ENCODE results near the gene STAG3.
"Not testable (repeated sequence)": the region's sequence is repeated elsewhere in the genome, so short reads cannot be mapped to it uniquely, and the experiment has no call there.

Gene STAG3

DNA sequence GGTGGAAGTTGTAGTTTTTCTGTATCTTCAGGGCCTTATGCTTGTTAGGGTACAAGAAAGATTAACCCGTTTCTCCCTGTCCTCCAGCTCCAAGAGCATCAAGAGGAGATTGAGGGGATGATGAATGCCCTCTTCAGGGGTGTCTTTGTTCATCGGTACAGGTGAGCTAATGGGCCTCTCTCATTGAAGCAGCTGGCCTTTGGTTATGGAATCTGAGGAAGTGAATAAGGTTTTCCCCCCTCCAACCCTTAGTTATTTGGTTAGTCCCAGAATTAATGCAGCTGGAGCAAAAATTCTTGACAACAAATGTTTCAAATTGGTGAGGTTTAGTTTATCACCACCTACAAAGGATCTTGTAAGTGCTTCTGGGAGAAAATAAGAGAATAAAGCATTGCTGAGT lies 17.5 kb downstream of the STAG3 start:
- H4K5ac ChIP-seq (ENCODE audit: low read length): no peak overlapping the region
- no peaks in the 10 kb centered on the region for H3K36me3 ChIP-seq (ENCODE audit: control insufficient read depth, insufficient read depth, low read length)
- H3K9ac ChIP-seq (ENCODE audit: low read length): no peak overlapping the region
- no peak overlapping the region for H2BK5ac ChIP-seq (ENCODE audit: low read length)
- no peak overlapping the region for H2AK5ac ChIP-seq (ENCODE audit: low read length)
- H3K56ac ChIP-seq (ENCODE audit: low read length): no peak overlapping the region
- no peak overlapping the region for H2BK15ac ChIP-seq (replicated peaks; ENCODE audit: low read depth)
- H3K18ac ChIP-seq (ENCODE audit: low read length): no peak overlapping the region
- no peak overlapping the region for H4K8ac ChIP-seq (ENCODE audit: low read depth, low read length)
- no CpG with 5 or more reads among the region's 2 CpGs for WGBS (ENCODE audit: extremely low coverage, insufficient coverage, low lambda C conversion rate)
- DNase-seq: no peak
- no peak overlapping the region for H3K4me2 ChIP-seq (ENCODE audit: low read length)
- H3K27me3 ChIP-seq (ENCODE audit: insufficient read depth, low read length, poor library complexity): no peaks in the 10 kb centered on the region
- H3K79me2 ChIP-seq (ENCODE audit: control insufficient read depth, insufficient read depth, low read length): no peaks in the 10 kb centered on the region
- H3K4me3 ChIP-seq (ENCODE audit: low read length): no peak overlapping the region
- no peak overlapping the region for H3K4ac ChIP-seq (ENCODE audit: low read depth, low read length)
- no peak overlapping the region for H2BK120ac ChIP-seq (ENCODE audit: low read depth, low read length)
- no peak overlapping the region for H3K23ac ChIP-seq (ENCODE audit: low read length)
- H3K27ac ChIP-seq (ENCODE audit: low read depth, low read length): no peak overlapping the region
- no peaks in the 10 kb centered on the region for H3K79me1 ChIP-seq (ENCODE audit: low read length)
- H3K4me1 ChIP-seq (ENCODE audit: control insufficient read depth, low read depth, low read length): peaks cover 2% of the 10 kb centered on the region

DNA sequence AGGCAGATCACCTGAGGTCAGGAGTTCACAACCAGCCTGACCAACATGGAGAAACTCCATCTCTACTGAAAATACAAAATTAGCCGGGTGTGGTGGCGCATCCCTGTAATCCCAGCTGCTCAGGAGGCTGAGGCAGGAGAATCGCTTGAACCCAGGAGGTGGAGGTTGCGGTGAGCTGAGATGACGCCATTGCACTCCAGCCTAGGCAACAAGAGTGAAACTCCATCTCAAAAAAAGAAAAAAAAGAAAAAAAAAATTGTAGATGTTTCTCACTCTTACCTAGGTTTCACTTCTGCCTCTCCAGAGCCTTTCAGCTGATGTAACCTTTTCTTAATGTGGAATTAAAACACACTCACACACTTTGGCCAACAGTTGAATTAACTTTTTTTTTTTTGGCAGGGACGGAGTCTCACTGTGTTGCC lies 18.2 kb downstream of the STAG3 start:
- not testable (repeated sequence) for H3K18ac ChIP-seq (ENCODE audit: low read length); H3K4ac ChIP-seq (ENCODE audit: low read depth, low read length); H2BK120ac ChIP-seq (ENCODE audit: low read depth, low read length); H2AK5ac ChIP-seq (ENCODE audit: low read length); H3K4me2 ChIP-seq (ENCODE audit: low read length); H3K9ac ChIP-seq (ENCODE audit: low read length); H3K56ac ChIP-seq (ENCODE audit: low read length); H4K5ac ChIP-seq (ENCODE audit: low read length); H3K4me1 ChIP-seq (ENCODE audit: control insufficient read depth, low read depth, low read length); H3K79me1 ChIP-seq (ENCODE audit: low read length); DNase-seq; H3K23ac ChIP-seq (ENCODE audit: low read length); H3K36me3 ChIP-seq (ENCODE audit: control insufficient read depth, insufficient read depth, low read length); H3K27ac ChIP-seq (ENCODE audit: low read depth, low read length); H4K8ac ChIP-seq (ENCODE audit: low read depth, low read length); H2BK5ac ChIP-seq (ENCODE audit: low read length); H2BK15ac ChIP-seq (replicated peaks; ENCODE audit: low read depth); H3K79me2 ChIP-seq (ENCODE audit: control insufficient read depth, insufficient read depth, low read length); H3K27me3 ChIP-seq (ENCODE audit: insufficient read depth, low read length, poor library complexity); H3K4me3 ChIP-seq (ENCODE audit: low read length)
- WGBS (ENCODE audit: extremely low coverage, insufficient coverage, low lambda C conversion rate): no CpG with 5 or more reads among the region's 6 CpGs

DNA sequence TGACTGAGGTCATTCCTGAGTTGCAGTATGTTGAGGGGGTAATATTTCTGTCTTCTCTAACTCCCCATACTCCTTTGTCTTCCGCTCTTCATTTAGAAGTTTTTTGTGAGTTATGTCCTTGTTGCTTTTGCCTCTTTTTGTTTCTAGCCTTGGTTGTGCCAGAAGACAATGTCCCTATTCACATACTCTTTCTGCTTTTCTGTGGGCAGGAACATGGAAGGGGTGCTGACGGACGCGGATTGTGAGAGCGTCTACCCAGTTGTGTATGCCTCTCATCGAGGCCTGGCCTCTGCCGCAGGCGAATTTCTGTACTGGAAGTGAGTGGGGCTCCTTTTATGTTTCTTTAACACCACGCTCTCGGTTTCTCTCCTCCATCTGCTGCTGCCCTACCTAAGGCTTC lies 20.5 kb downstream of the STAG3 start:
- Histone ChIP-seq H3K4me3 (ENCODE audit: low read length) (no peak overlapping the region), H3K4me1 (ENCODE audit: control insufficient read depth, low read depth, low read length) (peaks cover 2% of the 10 kb centered on the region), H2AK5ac (ENCODE audit: low read length) (no peak overlapping the region), H2BK5ac (ENCODE audit: low read length) (no peak overlapping the region), H3K56ac (ENCODE audit: low read length) (no peak overlapping the region), H3K23ac (ENCODE audit: low read length) (no peak overlapping the region), H3K4me2 (ENCODE audit: low read length) (no peak overlapping the region), H3K9ac (ENCODE audit: low read length) (no peak overlapping the region), H2BK15ac (replicated peaks; ENCODE audit: low read depth) (no peak overlapping the region), H3K36me3 (ENCODE audit: control insufficient read depth, insufficient read depth, low read length) (no peaks in the 10 kb centered on the region), H3K4ac (ENCODE audit: low read depth, low read length) (no peak overlapping the region), H3K79me1 (ENCODE audit: low read length) (no peaks in the 10 kb centered on the region), H4K8ac (ENCODE audit: low read depth, low read length) (no peak overlapping the region), H3K27me3 (ENCODE audit: insufficient read depth, low read length, poor library complexity) (no peaks in the 10 kb centered on the region), H3K18ac (ENCODE audit: low read length) (no peak overlapping the region), H3K79me2 (ENCODE audit: control insufficient read depth, insufficient read depth, low read length) (no peaks in the 10 kb centered on the region), H3K27ac (ENCODE audit: low read depth, low read length) (no peak overlapping the region), H2BK120ac (ENCODE audit: low read depth, low read length) (no peak overlapping the region), H4K5ac (ENCODE audit: low read length) (no peak overlapping the region)
- no peak for DNase-seq
- WGBS (ENCODE audit: extremely low coverage, insufficient coverage, low lambda C conversion rate): no CpG with 5 or more reads among the region's 10 CpGs

DNA sequence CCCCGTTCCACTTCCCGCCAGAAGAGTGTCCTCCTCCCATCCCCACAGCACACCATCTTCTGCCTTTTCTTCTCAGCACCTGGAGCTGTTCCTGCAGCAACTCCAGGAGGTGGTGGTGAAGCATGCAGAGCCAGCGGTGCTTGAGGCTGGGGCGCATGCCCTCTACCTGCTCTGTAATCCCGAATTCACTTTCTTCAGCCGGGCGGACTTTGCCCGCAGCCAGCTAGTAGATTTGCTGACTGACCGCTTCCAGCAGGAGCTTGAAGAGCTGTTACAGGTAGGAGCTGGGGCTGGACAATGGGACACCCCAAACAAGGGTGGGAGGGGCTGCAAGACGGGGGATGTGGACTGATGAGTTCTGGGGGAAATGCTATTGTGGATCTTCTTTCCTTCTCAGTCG lies 23.0 kb downstream of the STAG3 start:
- H3K4me1 ChIP-seq (ENCODE audit: control insufficient read depth, low read depth, low read length): peaks cover 2% of the 10 kb centered on the region
- no peaks in the 10 kb centered on the region for H3K36me3 ChIP-seq (ENCODE audit: control insufficient read depth, insufficient read depth, low read length)
- H2BK5ac ChIP-seq (ENCODE audit: low read length): no peak overlapping the region
- H4K5ac ChIP-seq (ENCODE audit: low read length): no peak overlapping the region
- no peak overlapping the region for H2BK15ac ChIP-seq (replicated peaks; ENCODE audit: low read depth)
- H3K9ac ChIP-seq (ENCODE audit: low read length): no peak overlapping the region
- no CpG with 5 or more reads among the region's 11 CpGs for WGBS (ENCODE audit: extremely low coverage, insufficient coverage, low lambda C conversion rate)
- no peak overlapping the region for H3K56ac ChIP-seq (ENCODE audit: low read length)
- no peak overlapping the region for H3K4ac ChIP-seq (ENCODE audit: low read depth, low read length)
- H3K4me3 ChIP-seq (ENCODE audit: low read length): no peak overlapping the region
- no peaks in the 10 kb centered on the region for H3K79me2 ChIP-seq (ENCODE audit: control insufficient read depth, insufficient read depth, low read length)
- no peak overlapping the region for H3K23ac ChIP-seq (ENCODE audit: low read length)
- no peaks in the 10 kb centered on the region for H3K79me1 ChIP-seq (ENCODE audit: low read length)
- no peak overlapping the region for H4K8ac ChIP-seq (ENCODE audit: low read depth, low read length)
- H3K27me3 ChIP-seq (ENCODE audit: insufficient read depth, low read length, poor library complexity): no peaks in the 10 kb centered on the region
- no peak overlapping the region for H2BK120ac ChIP-seq (ENCODE audit: low read depth, low read length)
- no peak for DNase-seq
- H3K18ac ChIP-seq (ENCODE audit: low read length): no peak overlapping the region
- H3K27ac ChIP-seq (ENCODE audit: low read depth, low read length): no peak overlapping the region
- H2AK5ac ChIP-seq (ENCODE audit: low read length): no peak overlapping the region
- no peak overlapping the region for H3K4me2 ChIP-seq (ENCODE audit: low read length)

- H3K4me2 ChIP-seq (ENCODE audit: low read length): no peak overlapping the region
- H3K23ac ChIP-seq (ENCODE audit: low read length): no peak overlapping the region
- no peak overlapping the region for H3K9ac ChIP-seq (ENCODE audit: low read length)
- peaks cover 2% of the 10 kb centered on the region for H3K4me1 ChIP-seq (ENCODE audit: control insufficient read depth, low read depth, low read length)
- H3K27ac ChIP-seq (ENCODE audit: low read depth, low read length): no peak overlapping the region
- H2BK120ac ChIP-seq (ENCODE audit: low read depth, low read length): no peak overlapping the region
- no peak overlapping the region for H4K8ac ChIP-seq (ENCODE audit: low read depth, low read length)
- no peaks in the 10 kb centered on the region for H3K79me1 ChIP-seq (ENCODE audit: low read length)
- no peak overlapping the region for H3K4ac ChIP-seq (ENCODE audit: low read depth, low read length)
- no peak for DNase-seq
- no peak overlapping the region for H2AK5ac ChIP-seq (ENCODE audit: low read length)
- no peak overlapping the region for H4K5ac ChIP-seq (ENCODE audit: low read length)
- no peak overlapping the region for H3K18ac ChIP-seq (ENCODE audit: low read length)
- H3K27me3 ChIP-seq (ENCODE audit: insufficient read depth, low read length, poor library complexity): no peaks in the 10 kb centered on the region
- H2BK15ac ChIP-seq (replicated peaks; ENCODE audit: low read depth): no peak overlapping the region
- H3K36me3 ChIP-seq (ENCODE audit: control insufficient read depth, insufficient read depth, low read length): no peaks in the 10 kb centered on the region
- no peaks in the 10 kb centered on the region for H3K79me2 ChIP-seq (ENCODE audit: control insufficient read depth, insufficient read depth, low read length)
- H3K56ac ChIP-seq (ENCODE audit: low read length): no peak overlapping the region
- H3K4me3 ChIP-seq (ENCODE audit: low read length): no peak overlapping the region
- H2BK5ac ChIP-seq (ENCODE audit: low read length): no peak overlapping the region
- no CpG with 5 or more reads among the region's 9 CpGs for WGBS (ENCODE audit: extremely low coverage, insufficient coverage, low lambda C conversion rate)
Observed at GRCh38 chr7:100204454-100204853, 26.7 kb downstream of the STAG3 start.

DNA sequence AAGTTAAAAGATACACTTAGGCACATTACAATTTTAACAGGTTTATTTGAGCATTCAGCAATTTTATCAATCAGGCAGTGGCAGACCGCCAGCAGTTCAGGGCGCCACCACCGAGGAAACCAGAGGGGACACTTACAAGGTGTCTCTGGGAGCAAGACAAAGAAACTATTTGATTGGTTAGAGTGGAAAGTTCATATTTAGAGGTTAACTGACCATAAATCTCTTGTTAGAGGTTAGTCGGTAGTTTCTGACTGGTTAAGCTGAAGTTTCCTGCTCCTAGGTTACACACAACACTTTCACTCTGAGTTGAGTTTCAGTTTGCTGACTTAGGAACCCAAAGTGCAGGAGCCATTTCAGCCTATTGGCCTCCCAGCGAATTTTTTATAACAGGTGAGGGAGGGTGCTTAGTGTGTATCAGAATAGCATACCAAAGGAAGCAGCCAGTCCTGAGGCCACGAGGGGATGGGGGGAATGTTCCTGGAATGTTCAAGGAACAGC lies 31.2 kb downstream of the STAG3 start:
- no peak overlapping the region for H2BK120ac ChIP-seq (ENCODE audit: low read depth, low read length)
- H3K18ac ChIP-seq (ENCODE audit: low read length): no peak overlapping the region
- H3K4me2 ChIP-seq (ENCODE audit: low read length): no peak overlapping the region

More for the DNA sequence above, 31.2 kb downstream of the STAG3 start:
- Histone ChIP-seq H2BK15ac (replicated peaks; ENCODE audit: low read depth) (no peak overlapping the region), H4K5ac (ENCODE audit: low read length) (no peak overlapping the region), H2BK5ac (ENCODE audit: low read length) (no peak overlapping the region), H3K79me2 (ENCODE audit: control insufficient read depth, insufficient read depth, low read length) (no peaks in the 10 kb centered on the region), H3K9ac (ENCODE audit: low read length) (no peak overlapping the region), H3K4me3 (ENCODE audit: low read length) (no peak overlapping the region), H3K27ac (ENCODE audit: low read depth, low read length) (no peak overlapping the region), H3K4me1 (ENCODE audit: control insufficient read depth, low read depth, low read length) (no peaks in the 10 kb centered on the region), H2AK5ac (ENCODE audit: low read length) (no peak overlapping the region), H3K4ac (ENCODE audit: low read depth, low read length) (no peak overlapping the region), H3K36me3 (ENCODE audit: control insufficient read depth, insufficient read depth, low read length) (no peaks in the 10 kb centered on the region), H3K56ac (ENCODE audit: low read length) (no peak overlapping the region), H3K27me3 (ENCODE audit: insufficient read depth, low read length, poor library complexity) (no peaks in the 10 kb centered on the region), H4K8ac (ENCODE audit: low read depth, low read length) (no peak overlapping the region), H3K79me1 (ENCODE audit: low read length) (no peaks in the 10 kb centered on the region), H3K23ac (ENCODE audit: low read length) (no peak overlapping the region)
- DNase-seq: peak; percentile 34
- no CpG with 5 or more reads among the region's 6 CpGs for WGBS (ENCODE audit: extremely low coverage, insufficient coverage, low lambda C conversion rate)

Data from mesendoderm (in vitro differentiated cells).